MCF 10A (cell line): ENCODE data around the gene ELOVL7. TPM values are rescaled to one million over a fixed set of nuclear protein-coding genes. Genes with fewer than 3 reads are reported as not detected.

Experiments used
- BruUV-seq: library from RNA; stranded (reverse); fragments of 400-500 nt; replicated peaks from 2 replicates; lab custom pipeline; 2021; lab: Mats Ljungman, UMichigan
- CTCF ChIA-PET: fragments of 300-600 bp; sonication (Branson Sonifier 250); formaldehyde crosslinking; extraction: SDS; loops from one replicate; lab custom pipeline; 2021; ENCODE audit warnings: antibody characterized with exemption, inconsistent platforms; lab: Yijun Ruan, JAX
- POLR2A ChIA-PET: fragments of 300-600, 350-650 bp; sonication (Branson Sonifier 250); formaldehyde crosslinking; extraction: SDS; loops from one replicate; lab custom pipeline; 2020; ENCODE audit warnings: antibody characterized with exemption, inconsistent platforms; lab: Yijun Ruan, JAX
- DNase-seq: peaks from one replicate; pipeline ENCODE4 v3.0.0-alpha.2; 2018; ENCODE audit not compliant: unreplicated experiment
- H3K27ac Mint-ChIP-seq: one replicate; pipeline ENCODE4 v1.8.0; 2022; ENCODE audit warnings: mild to moderate bottlenecking, low read depth, mixed read lengths; ENCODE audit not compliant: unreplicated experiment
- H3K27me3 Mint-ChIP-seq: one replicate; pipeline ENCODE4 v1.8.0; 2022; ENCODE audit warnings: mixed read lengths; ENCODE audit not compliant: insufficient read depth, unreplicated experiment
- H3K36me3 Mint-ChIP-seq: one replicate; pipeline ENCODE4 v1.8.0; 2022; ENCODE audit warnings: mild to moderate bottlenecking, moderate library complexity, mixed read lengths; ENCODE audit not compliant: insufficient read depth, unreplicated experiment
- H3K4me1 Mint-ChIP-seq: one replicate; pipeline ENCODE4 v1.8.0; 2022; ENCODE audit warnings: mixed read lengths; ENCODE audit not compliant: insufficient read depth, unreplicated experiment
- H3K4me3 Mint-ChIP-seq: one replicate; pipeline ENCODE4 v1.8.0; 2022; ENCODE audit warnings: mild to moderate bottlenecking, moderate library complexity, mixed read lengths; ENCODE audit not compliant: unreplicated experiment
- H3K9me3 Mint-ChIP-seq: one replicate; pipeline ENCODE4 v1.8.0; 2022; ENCODE audit warnings: mixed read lengths; ENCODE audit not compliant: unreplicated experiment
- intact Hi-C: fragments of 100-400 bp; cut with micrococcal nuclease; formaldehyde crosslinking; loops from 2 replicates; pipeline ENCODE4 v1.14.1; 2022
- total RNA-seq: library from RNA; stranded (reverse); gene quantifications from 2 replicates; pipeline ENCODE4 v1.2.3, GENCODE V29; 2022
- TF ChIP-seq, protein P1 (sequence below): fragments of 200-600 bp; IDR thresholded peaks from one replicate; pipeline ENCODE4 v1.8.0; 2022; ENCODE audit warnings: antibody characterized with exemption, mild to moderate bottlenecking; ENCODE audit not compliant: unreplicated experiment

ELOVL7 gene
- total RNA-seq, 1 experiment from 2014 or later = 10.3 TPM

DNA sequence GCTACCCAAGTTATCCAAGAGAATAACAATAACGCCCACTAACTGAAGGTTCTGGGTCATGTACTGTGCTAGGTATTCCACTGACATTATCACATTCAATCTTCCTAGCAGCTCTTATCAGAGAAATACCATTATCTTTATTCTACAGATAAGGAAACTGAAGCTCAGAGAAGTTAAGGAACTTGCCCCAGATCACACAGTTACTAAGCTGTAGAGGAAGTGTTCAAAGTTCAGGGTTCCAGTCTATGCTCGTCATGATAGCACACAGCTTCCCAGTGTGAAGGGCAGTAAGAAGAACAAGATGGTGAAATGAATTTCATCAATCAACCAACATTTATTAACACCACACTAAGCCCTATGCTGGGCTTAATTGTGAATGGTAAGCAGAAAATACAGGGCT is 29.6 kb downstream of the ELOVL7 start:
- Mint-ChIP-seq H3K36me3 (no peaks in the 10 kb centered on the region), H3K4me1 (peaks cover 9% of the 10 kb centered on the region), H3K4me3 (no peak overlapping the region), H3K27me3 (no peaks in the 10 kb centered on the region), H3K9me3 (no peaks in the 10 kb centered on the region), H3K27ac (no peak overlapping the region)
- DNase-seq = no peak
- intact Hi-C loops = no loop called here
- TF ChIP-seq, protein P1, sequence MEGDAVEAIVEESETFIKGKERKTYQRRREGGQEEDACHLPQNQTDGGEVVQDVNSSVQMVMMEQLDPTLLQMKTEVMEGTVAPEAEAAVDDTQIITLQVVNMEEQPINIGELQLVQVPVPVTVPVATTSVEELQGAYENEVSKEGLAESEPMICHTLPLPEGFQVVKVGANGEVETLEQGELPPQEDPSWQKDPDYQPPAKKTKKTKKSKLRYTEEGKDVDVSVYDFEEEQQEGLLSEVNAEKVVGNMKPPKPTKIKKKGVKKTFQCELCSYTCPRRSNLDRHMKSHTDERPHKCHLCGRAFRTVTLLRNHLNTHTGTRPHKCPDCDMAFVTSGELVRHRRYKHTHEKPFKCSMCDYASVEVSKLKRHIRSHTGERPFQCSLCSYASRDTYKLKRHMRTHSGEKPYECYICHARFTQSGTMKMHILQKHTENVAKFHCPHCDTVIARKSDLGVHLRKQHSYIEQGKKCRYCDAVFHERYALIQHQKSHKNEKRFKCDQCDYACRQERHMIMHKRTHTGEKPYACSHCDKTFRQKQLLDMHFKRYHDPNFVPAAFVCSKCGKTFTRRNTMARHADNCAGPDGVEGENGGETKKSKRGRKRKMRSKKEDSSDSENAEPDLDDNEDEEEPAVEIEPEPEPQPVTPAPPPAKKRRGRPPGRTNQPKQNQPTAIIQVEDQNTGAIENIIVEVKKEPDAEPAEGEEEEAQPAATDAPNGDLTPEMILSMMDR = no peak
- CTCF ChIA-PET = no interaction called here
- BruUV-seq = no TSS peak
- POLR2A ChIA-PET = no interaction called here

DNA sequence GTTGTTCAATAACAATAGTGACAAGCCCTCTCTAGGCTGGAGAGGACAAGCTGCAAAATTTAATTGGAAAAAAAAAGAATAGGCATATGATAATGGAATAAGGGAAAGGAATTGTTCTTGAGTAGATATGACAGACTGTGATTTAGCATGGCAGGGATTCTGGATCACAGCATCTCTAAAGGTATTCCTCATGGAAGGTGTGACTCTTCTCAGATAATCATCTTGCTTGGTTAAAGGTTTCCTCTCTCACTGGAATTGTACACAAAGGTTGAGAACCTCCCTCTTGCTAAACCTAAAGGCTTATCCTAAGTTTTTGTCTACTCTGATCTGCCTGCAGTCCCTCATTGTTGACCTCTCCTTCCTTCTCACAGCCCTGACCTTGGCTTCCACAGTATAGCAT is 31.6 kb downstream of the ELOVL7 start:
- no peak overlapping the region for H3K27ac Mint-ChIP-seq

DNA sequence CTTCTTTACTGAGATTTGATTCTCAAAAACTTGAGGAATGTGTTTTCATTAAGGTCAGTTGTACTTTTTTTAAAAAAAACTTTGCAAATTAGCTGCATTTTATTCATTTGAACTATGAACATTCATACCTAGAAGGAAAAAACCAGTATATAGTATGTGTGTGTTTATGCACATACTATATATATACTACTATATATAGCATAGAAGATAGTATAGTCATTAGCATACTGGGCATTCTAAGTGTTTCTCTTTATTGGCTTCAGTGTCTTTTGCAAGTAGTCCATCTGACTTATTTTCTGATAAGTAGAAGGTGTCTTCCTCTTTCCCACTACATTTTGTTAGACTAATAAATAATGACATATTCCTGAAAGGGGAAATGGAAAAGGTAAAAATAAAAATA is 33.0 kb downstream of the ELOVL7 start:
- Mint-ChIP-seq H3K27ac (peak overlapping the region; percentile 66), H3K9me3 (no peaks in the 10 kb centered on the region), H3K4me3 (no peak overlapping the region), H3K4me1 (peaks cover 9% of the 10 kb centered on the region), H3K27me3 (no peaks in the 10 kb centered on the region), H3K36me3 (no peaks in the 10 kb centered on the region)
- no TSS peak for BruUV-seq
- ChIA-PET CTCF (no interaction called here), POLR2A (interaction anchor here (1.5 kb wide), 1 partner anchor 111 kb away, joined by 5 read pairs; the partner anchor contains the start of gene DEPDC1B)
- intact Hi-C loops = no loop called here
- TF ChIP-seq, protein P1 = no peak
- no peak for DNase-seq

More for the DNA sequence above, 31.6 kb downstream of the ELOVL7 start:
- TF ChIP-seq, protein P1 = no peak
- Mint-ChIP-seq H3K9me3 (no peaks in the 10 kb centered on the region), H3K4me1 (peaks cover 9% of the 10 kb centered on the region), H3K36me3 (no peaks in the 10 kb centered on the region), H3K27me3 (no peaks in the 10 kb centered on the region), H3K4me3 (no peak overlapping the region)
- ChIA-PET CTCF (interaction anchor here (0.6 kb wide), 1 partner anchor 21 kb away, joined by 3 read pairs; no protein-coding TSS in a partner anchor), POLR2A (interaction anchor here (0.7 to 1.5 kb wide), 2 partner anchors 113 to 337 kb away, joined by 4 to 5 read pairs; partner anchors contain the start of gene DEPDC1B)
- no TSS peak for BruUV-seq
- intact Hi-C loops = no loop called here
- DNase-seq = no peak

DNA sequence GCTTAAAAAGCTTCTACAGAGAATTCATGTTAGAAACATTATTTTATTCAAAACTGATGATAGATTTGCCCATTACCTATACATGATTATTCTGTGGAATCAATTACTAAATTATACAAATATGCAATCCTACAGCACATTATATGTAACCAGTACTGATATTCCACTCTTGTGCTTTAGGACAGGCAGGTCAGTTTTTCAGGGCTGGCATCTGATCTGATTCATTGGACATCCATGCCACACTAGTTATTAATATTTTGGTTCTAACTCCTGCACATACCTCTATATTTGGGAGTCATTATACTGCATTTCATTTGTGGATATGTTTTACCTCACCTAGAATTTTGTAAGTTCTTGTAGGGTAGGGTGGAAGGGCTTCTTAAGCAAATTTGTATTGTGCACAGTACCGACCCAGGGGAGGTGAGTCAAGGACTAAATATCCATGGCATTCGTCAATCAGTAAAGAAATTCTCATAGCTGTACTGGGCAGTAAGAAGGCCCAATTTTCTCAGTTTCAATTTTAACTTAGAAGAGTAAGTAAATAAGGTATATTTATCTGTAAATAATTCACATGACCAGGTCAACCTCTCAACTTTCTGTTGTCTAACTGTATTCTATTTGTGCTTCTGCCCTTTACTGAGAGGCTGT is 33.5 kb downstream of the ELOVL7 start:
- Mint-ChIP-seq H3K9me3 (no peaks in the 10 kb centered on the region), H3K4me1 (peaks cover 11% of the 10 kb centered on the region), H3K27ac (peak overlapping the region; percentile 66), H3K36me3 (no peaks in the 10 kb centered on the region), H3K4me3 (no peak overlapping the region), H3K27me3 (no peaks in the 10 kb centered on the region)
- BruUV-seq = no TSS peak
- ChIA-PET CTCF (no interaction called here), POLR2A (interaction anchor here (1.5 kb wide), 1 partner anchor 111 kb away, joined by 5 read pairs; the partner anchor contains the start of gene DEPDC1B)
- intact Hi-C loops = no loop called here
- peak; percentile 28 for DNase-seq
- TF ChIP-seq, protein P1 = no peak
